ENCODE results near the gene ALLC. TPM values are rescaled to one million over a fixed set of nuclear protein-coding genes. Genes with fewer than 3 reads are reported as not detected.
"Not testable (repeated sequence)": the region's sequence is repeated elsewhere in the genome, so short reads cannot be mapped to it uniquely, and the experiment has no call there.

ALLC gene
- total and polyA plus RNA-seq, 2 experiments from 2014 or later, result not detected

GRCh38 chr2:3616435-3617197 is 41.4 kb upstream of the ALLC start:
- WGBS, 2 experiments (ENCODE audit: low coverage in 1 of 2, low lambda C conversion rate in 2 of 2, missing lambda C conversion rate in 2 of 2), result 73 to 83% methylated on average over 11 to 25 of the region's 25 CpGs
- H3K27ac ChIP-seq; in situ Hi-C loops (cut with MboI); H3K36me3 ChIP-seq (ENCODE audit: low read depth); H3K9ac ChIP-seq; H3K27me3 ChIP-seq (replicated peaks; ENCODE audit: insufficient read depth); H3K9me3 ChIP-seq (ENCODE audit: low read depth); H3K9me2 ChIP-seq (ENCODE audit: insufficient read depth); H4K20me1 ChIP-seq (ENCODE audit: insufficient read depth); H3K4me3 ChIP-seq; H3K4me1 ChIP-seq (ENCODE audit: insufficient read depth); H3K4me2 ChIP-seq (ENCODE audit: unreplicated experiment); DNase-seq; H3F3A ChIP-seq (ENCODE audit: insufficient read depth); H2AFZ ChIP-seq; H3K79me2 ChIP-seq (ENCODE audit: insufficient read depth): not testable (repeated sequence)

DNA sequence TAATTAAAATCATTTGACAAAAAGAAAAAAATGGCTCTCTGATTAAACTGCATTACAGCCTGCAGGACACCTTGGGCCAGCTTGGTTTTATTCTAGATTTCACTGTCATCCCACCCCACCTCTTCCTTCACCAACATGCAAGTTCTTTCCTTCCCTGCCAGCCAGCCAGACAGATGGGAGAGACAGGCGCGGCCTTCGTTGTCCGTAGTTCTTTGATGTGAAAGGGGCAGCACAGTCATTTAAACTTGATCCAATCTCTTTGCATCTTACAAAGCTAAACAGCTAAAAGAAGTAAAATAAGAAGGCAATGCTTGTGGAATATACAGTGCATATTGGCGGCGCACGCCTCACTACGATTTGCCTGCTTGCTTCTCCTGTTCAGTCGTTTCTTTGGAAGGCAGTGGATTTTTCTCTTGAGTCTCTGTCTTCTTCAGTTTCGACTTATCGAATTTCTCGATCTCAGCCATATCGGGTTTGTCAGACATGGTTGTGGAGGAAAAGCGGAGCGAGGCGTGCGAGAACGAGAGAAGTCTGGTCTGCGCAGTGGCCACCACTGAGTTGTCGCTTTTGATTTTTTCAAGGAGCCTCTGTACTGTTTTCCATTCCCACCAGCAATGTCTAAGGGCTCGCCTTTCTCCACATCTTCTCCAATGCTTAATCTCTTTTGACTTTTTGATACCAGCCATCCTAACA is 40.7 kb upstream of the ALLC start:
- Histone ChIP-seq H3K27ac (no peak overlapping the region), H3K4me3 (no peak overlapping the region), H3K4me1 (ENCODE audit: insufficient read depth) (no peaks in the 10 kb centered on the region)

GRCh38 chr2:3618367-3618766 is 39.6 kb upstream of the ALLC start:
- no peak overlapping the region for H3K4me2 ChIP-seq (ENCODE audit: unreplicated experiment)
- no peak overlapping the region for H3K9ac ChIP-seq
- no peaks in the 10 kb centered on the region for H3K9me3 ChIP-seq (ENCODE audit: low read depth)
- no peaks in the 10 kb centered on the region for H3F3A ChIP-seq (ENCODE audit: insufficient read depth)
- no peaks in the 10 kb centered on the region for H3K9me2 ChIP-seq (ENCODE audit: insufficient read depth)
- no peaks in the 10 kb centered on the region for H3K4me1 ChIP-seq (ENCODE audit: insufficient read depth)
- H3K4me3 ChIP-seq, result no peak overlapping the region
- in situ Hi-C loops (cut with MboI), result no loop called here
- no peak overlapping the region for H3K27ac ChIP-seq
- H3K36me3 ChIP-seq (ENCODE audit: low read depth), result no peaks in the 10 kb centered on the region
- no peak overlapping the region for H2AFZ ChIP-seq
- DNase-seq, result no peak
- no peak for TF ChIP-seq EZH2 (IDR thresholded peaks at IDR 0.05; ENCODE audit: insufficient read depth, poor library complexity, severe bottlenecking)
- no peak for TF ChIP-seq EZH2phosphoT487 (IDR thresholded peaks at IDR 0.05; ENCODE audit: insufficient read depth, low read depth)
- H3K27me3 ChIP-seq (replicated peaks; ENCODE audit: insufficient read depth), result peaks cover 8% of the 10 kb centered on the region; the same call in 1 of the 2 replicates
- no peaks in the 10 kb centered on the region for H3K79me2 ChIP-seq (ENCODE audit: insufficient read depth)
- no peaks in the 10 kb centered on the region for H4K20me1 ChIP-seq (ENCODE audit: insufficient read depth)

More for the DNA sequence above, 40.7 kb upstream of the ALLC start:
- Histone ChIP-seq H3K36me3 (ENCODE audit: low read depth) (no peaks in the 10 kb centered on the region), H3K27me3 (replicated peaks; ENCODE audit: insufficient read depth) (peaks cover 4% of the 10 kb centered on the region; the same call in 1 of the 2 replicates), H3K9ac (no peak overlapping the region), H3K79me2 (ENCODE audit: insufficient read depth) (no peaks in the 10 kb centered on the region), H3K9me3 (ENCODE audit: low read depth) (no peaks in the 10 kb centered on the region), H3F3A (ENCODE audit: insufficient read depth) (no peaks in the 10 kb centered on the region), H3K4me2 (ENCODE audit: unreplicated experiment) (no peak overlapping the region), H3K9me2 (ENCODE audit: insufficient read depth) (no peaks in the 10 kb centered on the region), H2AFZ (no peak overlapping the region), H4K20me1 (ENCODE audit: insufficient read depth) (no peaks in the 10 kb centered on the region)
- no peak for DNase-seq
- in situ Hi-C loops (cut with MboI), result no loop called here
- WGBS, 2 experiments (ENCODE audit: low coverage in 1 of 2, low lambda C conversion rate in 2 of 2, missing lambda C conversion rate in 2 of 2), result 70 to 78% methylated on average over 21 of the region's 21 CpGs
- no peak for TF ChIP-seq EZH2 (IDR thresholded peaks at IDR 0.05; ENCODE audit: insufficient read depth, poor library complexity, severe bottlenecking)
- no peak for TF ChIP-seq EZH2phosphoT487 (IDR thresholded peaks at IDR 0.05; ENCODE audit: insufficient read depth, low read depth)

DNA sequence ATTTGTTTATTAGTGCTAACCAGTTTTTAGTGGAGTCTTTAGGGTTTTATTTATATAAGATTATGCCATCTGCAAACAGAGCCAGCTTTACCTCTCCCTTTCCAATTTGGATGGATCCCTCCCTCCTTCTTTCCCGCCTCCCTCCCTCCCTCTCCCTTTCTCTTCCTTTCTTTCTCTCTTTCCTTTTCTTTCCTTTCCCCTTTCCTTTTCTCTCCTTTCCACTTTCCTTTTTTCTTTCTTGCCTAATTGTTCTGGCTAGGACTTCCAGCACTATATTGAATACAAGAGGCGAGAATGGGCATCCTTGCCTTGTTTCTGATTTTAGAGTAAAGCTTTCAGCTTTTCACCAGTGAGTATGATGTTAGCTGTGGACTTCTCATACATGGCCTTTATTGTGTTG is 39.0 kb upstream of the ALLC start:
- in situ Hi-C loops (cut with MboI), result no loop called here
- no peaks in the 10 kb centered on the region for H3K4me1 ChIP-seq (ENCODE audit: insufficient read depth)
- H3K79me2 ChIP-seq (ENCODE audit: insufficient read depth), result no peaks in the 10 kb centered on the region
- WGBS, 2 experiments (ENCODE audit: low coverage in 1 of 2, low lambda C conversion rate in 2 of 2, missing lambda C conversion rate in 2 of 2), result 69 to 72% methylated on average over 2 of the region's 2 CpGs
- no peaks in the 10 kb centered on the region for H3K36me3 ChIP-seq (ENCODE audit: low read depth)
- DNase-seq, result no peak
- H4K20me1 ChIP-seq (ENCODE audit: insufficient read depth), result no peaks in the 10 kb centered on the region
- no peak overlapping the region for H3K9ac ChIP-seq
- no peaks in the 10 kb centered on the region for H3F3A ChIP-seq (ENCODE audit: insufficient read depth)
- no peak overlapping the region for H2AFZ ChIP-seq
- no peaks in the 10 kb centered on the region for H3K9me3 ChIP-seq (ENCODE audit: low read depth)
- peaks cover 10% of the 10 kb centered on the region; the same call in 1 of the 2 replicates for H3K27me3 ChIP-seq (replicated peaks; ENCODE audit: insufficient read depth)
- H3K27ac ChIP-seq, result no peak overlapping the region
- no peak for TF ChIP-seq EZH2phosphoT487 (IDR thresholded peaks at IDR 0.05; ENCODE audit: insufficient read depth, low read depth)
- TF ChIP-seq EZH2 (IDR thresholded peaks at IDR 0.05; ENCODE audit: insufficient read depth, poor library complexity, severe bottlenecking), result no peak
- H3K4me2 ChIP-seq (ENCODE audit: unreplicated experiment), result no peak overlapping the region
- H3K9me2 ChIP-seq (ENCODE audit: insufficient read depth), result no peaks in the 10 kb centered on the region
- H3K4me3 ChIP-seq, result no peak overlapping the region

GRCh38 chr2:3619661-3620060 is 38.3 kb upstream of the ALLC start:
- 83% methylated on average over 9 of the region's 9 CpGs for WGBS, 2 experiments (ENCODE audit: low coverage in 1 of 2, low lambda C conversion rate in 2 of 2, missing lambda C conversion rate in 2 of 2)
- H3K79me2 ChIP-seq (ENCODE audit: insufficient read depth); H3K36me3 ChIP-seq (ENCODE audit: low read depth); H3K4me3 ChIP-seq; H4K20me1 ChIP-seq (ENCODE audit: insufficient read depth); H3K9me3 ChIP-seq (ENCODE audit: low read depth); H3K4me2 ChIP-seq (ENCODE audit: unreplicated experiment); H3K27me3 ChIP-seq (replicated peaks; ENCODE audit: insufficient read depth); DNase-seq; in situ Hi-C loops (cut with MboI); H3K27ac ChIP-seq; H3K9me2 ChIP-seq (ENCODE audit: insufficient read depth); H3K4me1 ChIP-seq (ENCODE audit: insufficient read depth); H2AFZ ChIP-seq; H3F3A ChIP-seq (ENCODE audit: insufficient read depth); H3K9ac ChIP-seq: not testable (repeated sequence)
